T47D (cell line): Measurements from ENCODE around the gene RIN3.
"Not testable (repeated sequence)": the region's sequence is repeated elsewhere in the genome, so short reads cannot be mapped to it uniquely, and the experiment has no call there.

Experiments used
- DNase-seq, 2 experiments: peaks; one replicate each; pipeline versions ENCODE4 v3.0.0 to v3.0.0-alpha.2; 2011 to 2012; ENCODE audit warnings: low read depth in 1 of 2, low spot score in 1 of 2
- JUND ChIP-seq: IDR thresholded peaks from 2 replicates; pipeline ENCODE4 v1.6.1; 2012; ENCODE audit warnings: low read depth
- in situ Hi-C: cut with HindIII; loops from 2 replicates; pipeline ENCODE4 v1.10.0; 2016; ENCODE audit warnings: low sequenced_read_pairs, low pct_unique_long_range_greater_than_20kb

The RIN3 gene

GRCh38 chr14:92520102-92521057, 6.8 kb downstream of the RIN3 start:
- no peak for DNase-seq
- in situ Hi-C loops: no loop called here

GRCh38 chr14:92521058-92521415, 7.5 kb downstream of the RIN3 start:
- in situ Hi-C loops: no loop called here
- no peak for DNase-seq
- no peak for TF ChIP-seq JUND

More at GRCh38 chr14:92520102-92521057, 6.8 kb downstream of the RIN3 start:
- TF ChIP-seq JUND: no peak

- no peak for TF ChIP-seq JUND
- no peak for DNase-seq
- in situ Hi-C loops: no loop called here
These were observed 10.2 kb downstream of the RIN3 start for GRCh38 chr14:92523752-92524151.

GRCh38 chr14:92524602-92525185, 11.1 kb downstream of the RIN3 start:
- no peak for TF ChIP-seq JUND
- in situ Hi-C loops: no loop called here
- no peak for DNase-seq

- in situ Hi-C loops: no loop called here
- TF ChIP-seq JUND: no peak
These were observed 11.9 kb downstream of the RIN3 start for GRCh38 chr14:92525322-92526095.

GRCh38 chr14:92527721-92528120, 14.1 kb downstream of the RIN3 start:
- TF ChIP-seq JUND: no peak
- in situ Hi-C loops: no loop called here
- no peak for DNase-seq

More at GRCh38 chr14:92525322-92526095, 11.9 kb downstream of the RIN3 start:
- no peak for DNase-seq

GRCh38 chr14:92528486-92529100, 15.0 kb downstream of the RIN3 start:
- TF ChIP-seq JUND: no peak
- in situ Hi-C loops: no loop called here
- no peak for DNase-seq

- in situ Hi-C loops: no loop called here
- TF ChIP-seq JUND: no peak
These were observed 16.3 kb downstream of the RIN3 start for GRCh38 chr14:92529903-92530302.

GRCh38 chr14:92531106-92531873, 17.7 kb downstream of the RIN3 start:
- in situ Hi-C loops: no loop called here
- DNase-seq: no peak
- TF ChIP-seq JUND: no peak

More at GRCh38 chr14:92529903-92530302, 16.3 kb downstream of the RIN3 start:
- DNase-seq: no peak

GRCh38 chr14:92532490-92533163, 19.0 kb downstream of the RIN3 start:
- DNase-seq: no peak
- no peak for TF ChIP-seq JUND
- in situ Hi-C loops: no loop called here

- no peak for DNase-seq
- no peak for TF ChIP-seq JUND
- in situ Hi-C loops: no loop called here
These were observed 21.5 kb downstream of the RIN3 start for GRCh38 chr14:92534932-92535643.

- in situ Hi-C loops, DNase-seq: not testable (repeated sequence)
These were observed 22.6 kb downstream of the RIN3 start for GRCh38 chr14:92536231-92536630.
